HG03025 (cell line): ENCODE measurements around the gene MATN1.

Experiments
- ATAC-seq: cut with Tn5 transposase; IDR thresholded peaks from one replicate; pipeline ENCODE4 v1.9.1; 2021; ENCODE audit warnings: mild to moderate bottlenecking, moderate library complexity; ENCODE audit not compliant: unreplicated experiment, low FRiP score

MATN1 gene

GRCh38 chr1:30666756-30667273 is 56.6 kb downstream of the MATN1 start:
- no peak for ATAC-seq

GRCh38 chr1:30665216-30666010 is 58.0 kb downstream of the MATN1 start:
- no peak for ATAC-seq

- no peak for ATAC-seq
Observed at GRCh38 chr1:30664103-30664755, 59.2 kb downstream of the MATN1 start.

- ATAC-seq: no peak
Observed at GRCh38 chr1:30663596-30664091, 59.7 kb downstream of the MATN1 start.

GRCh38 chr1:30662291-30662840 is 61.0 kb downstream of the MATN1 start:
- ATAC-seq: no peak

GRCh38 chr1:30661311-30661710 is 62.1 kb downstream of the MATN1 start:
- ATAC-seq: no peak
